ENCODE data around the gene SLC44A1. TPM values are rescaled to one million over a fixed set of nuclear protein-coding genes. Genes with fewer than 3 reads are reported as not detected.

SLC44A1 gene
- total RNA-seq, 4 donors from 2014 or later = 51.1 to 82.2 (median 70.5) TPM

DNA sequence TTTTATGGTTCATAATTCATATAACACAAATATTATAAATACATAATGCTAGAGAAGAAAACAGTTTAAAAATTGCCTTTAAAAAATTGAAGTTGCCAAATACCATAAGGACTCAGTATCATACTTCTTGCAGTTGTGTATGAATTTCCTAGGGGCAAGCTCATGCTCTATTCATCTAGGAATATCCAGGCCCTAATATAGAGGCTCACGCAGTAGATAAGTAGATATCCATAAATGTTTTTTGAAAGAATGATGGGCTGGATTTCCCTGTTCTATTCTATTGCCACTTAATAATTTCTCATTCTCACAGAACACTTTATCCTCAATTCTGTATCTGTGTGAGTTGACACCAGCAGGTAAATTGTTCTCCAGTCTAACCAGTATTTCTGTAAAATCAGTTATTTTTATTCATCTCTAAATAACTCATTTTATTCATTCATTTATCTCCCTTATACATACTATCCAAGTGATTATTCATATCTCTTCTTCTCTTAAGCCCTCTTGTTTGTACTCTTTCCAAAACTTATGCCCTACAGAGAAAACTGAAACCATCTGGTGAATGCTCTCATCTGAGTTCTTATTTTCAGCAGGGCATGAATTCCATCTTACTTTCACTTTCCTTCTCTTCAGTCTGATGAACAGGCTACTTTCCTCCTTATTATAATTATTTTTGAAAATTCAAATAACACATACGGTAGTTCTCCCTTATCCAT is 97.1 kb downstream of the SLC44A1 start:
- intact Hi-C loops (cut with DNase I; ENCODE audit: low total_unique reads) = no loop called here
- no peak overlapping the region for H3K4me3 ChIP-seq (ENCODE audit: low read depth, poor library complexity, severe bottlenecking)
- WGBS, 2 donors = 49 to 57% methylated on average over 2 of the region's 2 CpGs
- no peak for TF ChIP-seq POLR2A (IDR thresholded peaks at IDR 0.05)
- TF ChIP-seq, protein P1, sequence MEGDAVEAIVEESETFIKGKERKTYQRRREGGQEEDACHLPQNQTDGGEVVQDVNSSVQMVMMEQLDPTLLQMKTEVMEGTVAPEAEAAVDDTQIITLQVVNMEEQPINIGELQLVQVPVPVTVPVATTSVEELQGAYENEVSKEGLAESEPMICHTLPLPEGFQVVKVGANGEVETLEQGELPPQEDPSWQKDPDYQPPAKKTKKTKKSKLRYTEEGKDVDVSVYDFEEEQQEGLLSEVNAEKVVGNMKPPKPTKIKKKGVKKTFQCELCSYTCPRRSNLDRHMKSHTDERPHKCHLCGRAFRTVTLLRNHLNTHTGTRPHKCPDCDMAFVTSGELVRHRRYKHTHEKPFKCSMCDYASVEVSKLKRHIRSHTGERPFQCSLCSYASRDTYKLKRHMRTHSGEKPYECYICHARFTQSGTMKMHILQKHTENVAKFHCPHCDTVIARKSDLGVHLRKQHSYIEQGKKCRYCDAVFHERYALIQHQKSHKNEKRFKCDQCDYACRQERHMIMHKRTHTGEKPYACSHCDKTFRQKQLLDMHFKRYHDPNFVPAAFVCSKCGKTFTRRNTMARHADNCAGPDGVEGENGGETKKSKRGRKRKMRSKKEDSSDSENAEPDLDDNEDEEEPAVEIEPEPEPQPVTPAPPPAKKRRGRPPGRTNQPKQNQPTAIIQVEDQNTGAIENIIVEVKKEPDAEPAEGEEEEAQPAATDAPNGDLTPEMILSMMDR (IDR thresholded peaks at IDR 0.05) = no peak
- DNase-seq (ENCODE audit: low spot score in 2 of 2) = no peak

DNA sequence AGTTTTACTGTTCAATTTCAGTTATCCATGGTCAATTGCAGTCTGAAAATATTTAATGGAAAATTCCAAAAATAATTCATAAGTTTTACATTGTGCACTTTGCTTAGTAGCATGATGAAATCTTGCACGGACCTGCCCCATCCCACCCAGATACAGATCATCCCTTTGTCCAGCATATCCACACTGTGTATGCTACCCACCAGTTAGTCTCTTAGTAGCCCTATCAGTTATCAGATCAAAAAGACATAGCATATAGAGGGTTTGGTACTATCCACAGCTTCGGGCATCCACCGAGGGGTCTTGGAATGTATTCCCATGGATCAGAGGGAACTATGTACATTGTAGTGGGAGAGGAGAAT is 97.7 kb downstream of the SLC44A1 start:
- TF ChIP-seq, protein P1 (IDR thresholded peaks at IDR 0.05) = no peak
- TF ChIP-seq POLR2A (IDR thresholded peaks at IDR 0.05) = no peak
- WGBS, 2 donors = 73 to 78% methylated on average over 3 of the region's 3 CpGs
- DNase-seq (ENCODE audit: low spot score in 2 of 2) = no peak
- intact Hi-C loops (cut with DNase I; ENCODE audit: low total_unique reads) = no loop called here
- H3K4me3 ChIP-seq (ENCODE audit: low read depth, poor library complexity, severe bottlenecking) = no peak overlapping the region

DNA sequence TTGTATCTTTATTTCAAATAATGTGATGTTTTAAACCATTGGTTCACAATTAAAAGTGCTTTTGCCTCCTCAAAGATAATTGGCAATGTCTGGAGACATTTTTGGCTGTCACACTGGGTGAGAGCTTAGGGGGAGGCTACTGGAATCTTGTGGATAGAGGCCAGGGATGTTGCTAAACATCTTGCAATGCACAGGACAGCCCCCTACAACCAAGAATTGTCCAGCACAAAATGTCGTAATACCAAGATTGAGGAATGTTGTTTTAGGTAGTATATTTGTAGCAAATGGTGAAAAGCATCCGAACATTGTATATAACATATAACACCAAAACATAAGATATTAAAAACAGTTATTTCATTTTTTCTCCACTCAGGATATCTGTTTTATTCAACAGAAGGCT is 99.8 kb downstream of the SLC44A1 start:
- DNase-seq (ENCODE audit: low spot score in 2 of 2) = no peak
- intact Hi-C loops (cut with DNase I; ENCODE audit: low total_unique reads) = no loop called here
- no peak overlapping the region for H3K4me3 ChIP-seq (ENCODE audit: low read depth, poor library complexity, severe bottlenecking)
- TF ChIP-seq, protein P1 (IDR thresholded peaks at IDR 0.05) = no peak
- no peak for TF ChIP-seq POLR2A (IDR thresholded peaks at IDR 0.05)
- WGBS, 2 donors = 92 to 97% methylated on average over 2 of the region's 2 CpGs

DNA sequence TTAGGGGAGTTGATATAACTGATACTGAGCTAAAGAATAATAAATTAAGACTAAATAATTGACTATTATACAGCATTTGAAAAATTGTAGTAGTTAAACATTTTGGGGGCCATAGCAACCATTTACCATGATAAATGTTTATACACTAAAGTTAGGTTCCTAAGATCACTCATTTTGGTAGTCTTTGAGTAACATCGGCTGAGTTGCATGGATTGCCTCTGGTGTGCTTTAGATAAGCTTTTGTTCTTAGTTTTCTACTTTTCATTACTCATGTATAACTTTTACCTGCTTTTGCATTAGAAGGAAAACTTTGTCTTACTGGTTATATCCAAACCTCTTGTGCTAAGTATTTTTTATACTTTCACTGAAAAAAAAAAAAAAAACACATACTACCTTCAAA is 101.2 kb downstream of the SLC44A1 start:
- 93% methylated on average over 1 of the region's 1 CpG for WGBS, 2 donors
- no peak overlapping the region for H3K4me3 ChIP-seq (ENCODE audit: low read depth, poor library complexity, severe bottlenecking)
- no peak for DNase-seq (ENCODE audit: low spot score in 2 of 2)
- no peak for TF ChIP-seq POLR2A (IDR thresholded peaks at IDR 0.05)
- TF ChIP-seq, protein P1 (IDR thresholded peaks at IDR 0.05) = no peak
- intact Hi-C loops (cut with DNase I; ENCODE audit: low total_unique reads) = no loop called here

DNA sequence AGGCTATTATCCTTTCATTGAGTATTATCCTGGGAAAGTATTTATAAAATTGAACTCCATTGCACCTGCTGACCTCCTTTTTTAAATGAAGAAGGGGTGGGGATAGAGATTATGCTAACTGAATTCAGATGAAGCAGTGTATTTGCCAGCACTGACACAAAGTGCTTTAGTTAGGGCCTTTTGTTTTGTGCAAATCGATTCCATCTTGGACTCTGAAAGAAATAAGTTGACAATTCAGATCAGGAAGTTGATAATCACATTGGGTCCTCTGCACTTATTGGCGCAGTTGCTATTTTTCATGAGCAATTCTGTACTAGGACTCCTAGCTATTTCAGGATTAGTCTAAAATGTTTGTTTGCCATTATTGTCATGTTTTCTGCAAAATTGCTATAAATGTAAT is 101.8 kb downstream of the SLC44A1 start:
- WGBS, 2 donors = 45 to 56% methylated on average over 2 of the region's 2 CpGs
- TF ChIP-seq POLR2A (IDR thresholded peaks at IDR 0.05) = no peak
- TF ChIP-seq, protein P1 (IDR thresholded peaks at IDR 0.05) = no peak

DNA sequence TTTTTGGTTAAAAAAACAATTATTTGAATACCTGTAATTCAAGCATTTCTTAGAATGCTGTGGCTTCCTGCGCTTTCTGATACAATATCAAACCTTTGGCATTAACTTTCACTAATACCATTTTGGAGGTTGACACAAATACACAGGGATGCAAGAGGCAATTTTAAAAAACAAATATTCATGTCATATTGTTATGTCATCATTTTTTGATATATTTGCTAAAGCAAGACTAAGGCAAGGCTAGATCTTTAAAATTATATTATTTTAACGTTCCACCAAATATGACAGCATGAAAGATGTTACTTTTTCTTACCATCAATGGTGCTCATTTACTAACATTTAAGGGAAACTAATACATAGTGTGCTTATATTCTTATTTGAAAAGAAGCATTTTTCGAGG is 110.0 kb downstream of the SLC44A1 start:
- intact Hi-C loops (cut with DNase I; ENCODE audit: low total_unique reads) = no loop called here
- no peak for DNase-seq (ENCODE audit: low spot score in 2 of 2)
- 92 to 94% methylated on average over 3 of the region's 3 CpGs for WGBS, 2 donors
- TF ChIP-seq, protein P1 (IDR thresholded peaks at IDR 0.05) = no peak
- TF ChIP-seq POLR2A (IDR thresholded peaks at IDR 0.05) = no peak
- no peak overlapping the region for H3K4me3 ChIP-seq (ENCODE audit: low read depth, poor library complexity, severe bottlenecking)

More for the DNA sequence above, 101.8 kb downstream of the SLC44A1 start:
- DNase-seq (ENCODE audit: low spot score in 2 of 2) = no peak
- H3K4me3 ChIP-seq (ENCODE audit: low read depth, poor library complexity, severe bottlenecking) = no peak overlapping the region
- intact Hi-C loops (cut with DNase I; ENCODE audit: low total_unique reads) = no loop called here
